PC-3 (cell line): ENCODE measurements around the gene TUBB2B.

Source experiments
- EZH2 ChIP-seq: fragments of 300-600 bp; sonication (generic); IDR thresholded peaks from one replicate; pipeline ENCODE4 v1.6.1; 2017; ENCODE audit warnings: antibody characterized with exemption, mild to moderate bottlenecking, low read length; ENCODE audit not compliant: unreplicated experiment
- EZH2phosphoT487 ChIP-seq: fragments of 300-600 bp; sonication (generic); IDR thresholded peaks from 2 replicates; pipeline ENCODE4 v1.6.1; 2018; ENCODE audit warnings: mild to moderate bottlenecking, antibody characterized with exemption, low read length, borderline replicate concordance
- TF ChIP-seq, protein P1 (sequence below): fragments of 300-600 bp; sonication (generic); conservative IDR thresholded peaks from 2 replicates; pipeline ENCODE4 v1.5.1; 2017; ENCODE audit warnings: antibody characterized with exemption, low read depth, mild to moderate bottlenecking, low read length

- TF ChIP-seq, protein P1, sequence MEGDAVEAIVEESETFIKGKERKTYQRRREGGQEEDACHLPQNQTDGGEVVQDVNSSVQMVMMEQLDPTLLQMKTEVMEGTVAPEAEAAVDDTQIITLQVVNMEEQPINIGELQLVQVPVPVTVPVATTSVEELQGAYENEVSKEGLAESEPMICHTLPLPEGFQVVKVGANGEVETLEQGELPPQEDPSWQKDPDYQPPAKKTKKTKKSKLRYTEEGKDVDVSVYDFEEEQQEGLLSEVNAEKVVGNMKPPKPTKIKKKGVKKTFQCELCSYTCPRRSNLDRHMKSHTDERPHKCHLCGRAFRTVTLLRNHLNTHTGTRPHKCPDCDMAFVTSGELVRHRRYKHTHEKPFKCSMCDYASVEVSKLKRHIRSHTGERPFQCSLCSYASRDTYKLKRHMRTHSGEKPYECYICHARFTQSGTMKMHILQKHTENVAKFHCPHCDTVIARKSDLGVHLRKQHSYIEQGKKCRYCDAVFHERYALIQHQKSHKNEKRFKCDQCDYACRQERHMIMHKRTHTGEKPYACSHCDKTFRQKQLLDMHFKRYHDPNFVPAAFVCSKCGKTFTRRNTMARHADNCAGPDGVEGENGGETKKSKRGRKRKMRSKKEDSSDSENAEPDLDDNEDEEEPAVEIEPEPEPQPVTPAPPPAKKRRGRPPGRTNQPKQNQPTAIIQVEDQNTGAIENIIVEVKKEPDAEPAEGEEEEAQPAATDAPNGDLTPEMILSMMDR = no peak
- TF ChIP-seq EZH2phosphoT487 (no peak), EZH2 (no peak)
Observed at GRCh38 chr6:3250231-3250675, 22.8 kb upstream of the TUBB2B start.
